DMS114 treated with DMSO at 0.1 percent for 48 hours (cell line): ENCODE measurements around the gene ECHDC3.

Experiments used
- DNase-seq: peaks from one replicate; lab custom pipeline; 2025; ENCODE audit not compliant: unreplicated experiment; lab: John Stamatoyannopoulos, UW

The ECHDC3 gene

GRCh38 chr10:11810313-11810766 is 68.2 kb downstream of the ECHDC3 start:
- DNase-seq, result no peak

DNA sequence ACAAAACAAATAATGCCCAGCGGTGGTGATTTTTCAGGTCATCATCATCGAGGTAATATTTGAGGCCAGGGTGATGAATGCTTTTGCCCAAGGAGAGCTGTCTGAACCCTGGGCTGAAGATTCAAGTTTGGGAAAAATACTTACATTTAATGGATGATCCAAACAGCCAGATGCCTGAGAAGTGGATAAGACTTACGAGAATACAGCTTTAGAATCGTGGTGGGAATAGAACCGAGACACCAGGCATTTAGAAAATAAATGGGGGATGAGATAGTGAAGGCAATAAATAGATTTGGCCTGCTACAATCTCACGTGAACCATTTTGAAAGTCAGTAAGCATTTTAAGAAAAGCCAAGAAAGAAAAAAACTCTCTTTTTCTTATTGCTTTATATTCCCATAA is 68.8 kb downstream of the ECHDC3 start:
- no peak for DNase-seq

- DNase-seq, result no peak
Measured at GRCh38 chr10:11813177-11813576, 71.0 kb downstream of the ECHDC3 start.
